Spleen (tissue), 11 donors: ENCODE measurements around the gene HDGFL1. TPM values are rescaled to one million over a fixed set of nuclear protein-coding genes. Genes with fewer than 3 reads are reported as not detected.

Experiments
- DNase-seq: peaks from one replicate; pipeline ENCODE4 v3.0.0-alpha.2; 2020
- H3K27ac ChIP-seq, 8 donors: fragments of 200-600 bp; sonication (generic) in 7 of 8; 1 replicate in 4 of 8; 2 replicates in 4 of 8; pipeline versions ENCODE4 v1.5.0 to v1.8.0; 2016 to 2021; ENCODE audit warnings: inconsistent platforms in 4 of 8, mild to moderate bottlenecking in 4 of 8, moderate library complexity in 1 of 8
- H3K27me3 ChIP-seq, 7 donors: fragments of 200-600 bp; sonication (generic) in 6 of 7; replicated peaks in 1 of 7; 1 replicate in 4 of 7; 2 replicates in 3 of 7; pipeline versions ENCODE4 v1.5.0 to v1.8.0; 2016 to 2021; ENCODE audit warnings: inconsistent platforms in 3 of 7, mild to moderate bottlenecking in 1 of 7
- H3K36me3 ChIP-seq, 6 donors: fragments of 200-600 bp; sonication (generic) in 5 of 6; 1 replicate in 4 of 6; 2 replicates in 2 of 6; pipeline versions ENCODE4 v1.5.0 to v1.8.0; 2016 to 2021; ENCODE audit warnings: inconsistent platforms in 2 of 6
- H3K4me1 ChIP-seq, 6 donors: fragments of 200-600 bp; sonication (generic) in 5 of 6; 1 replicate in 3 of 6; 2 replicates in 3 of 6; pipeline versions ENCODE4 v1.5.0 to v1.8.0; 2016 to 2021; ENCODE audit warnings: inconsistent platforms in 3 of 6
- H3K4me3 ChIP-seq, 8 donors: fragments of 200-600 bp; sonication (generic) in 7 of 8; 1 replicate in 4 of 8; 2 replicates in 4 of 8; pipeline versions ENCODE4 v1.5.0 to v1.8.0; 2016 to 2021; ENCODE audit warnings: inconsistent platforms in 4 of 8, mild to moderate bottlenecking in 4 of 8, moderate library complexity in 2 of 8
- H3K9me3 ChIP-seq, 8 donors: fragments of 200-600 bp; sonication (generic) in 7 of 8; 1 replicate in 4 of 8; 2 replicates in 4 of 8; pipeline versions ENCODE4 v1.5.0 to v1.8.0; 2016 to 2021; ENCODE audit warnings: inconsistent platforms in 4 of 8
- CTCF ChIP-seq, 11 experiments: fragments of 200-600 bp in 7 of 11; fragments of 450-650 bp in 4 of 11; sonication (generic) in 4 of 11; IDR thresholded peaks in 8 of 11; conservative IDR thresholded peaks in 3 of 11; 1 replicate in 7 of 11; 2 replicates in 4 of 11; pipeline versions ENCODE4 v1.4.0 to v1.8.0; 2016 to 2021; ENCODE audit warnings: antibody characterized with exemption in 11 of 11, inconsistent platforms in 4 of 11, mild to moderate bottlenecking in 1 of 11
- POLR2A ChIP-seq, 3 donors: fragments of 450-650 bp; IDR thresholded peaks; one replicate each; pipeline ENCODE4 v1.5.1; 2017; ENCODE audit warnings: antibody characterized with exemption in 3 of 3, mild to moderate bottlenecking in 1 of 3
- POLR2AphosphoS5 ChIP-seq, 3 donors: sonication (generic); formaldehyde crosslinking; IDR thresholded peaks; one replicate each; pipeline ENCODE4 v1.5.1; 2017; ENCODE audit warnings: antibody characterized with exemption in 3 of 3
- WGBS, 5 donors: extraction: QIAGEN DNeasy Blood & Tissue Kit in 3 of 5; methylation state at CpG; one replicate each; pipeline versions ENCODE4 v1.1.5 to v1.1.7; 2013 to 2018; 5-methylcytosine and 5-hydroxymethylcytosine counted together
- intact Hi-C: fragments of 100-400 bp; cut with DNase I; formaldehyde crosslinking; loops from one replicate; pipeline ENCODE4 v1.15.0; 2023; ENCODE audit warnings: low total_unique reads
- polyA plus RNA-seq, 3 donors: library from polyadenylated mRNA; stranded (reverse); fragments of 200-250 nt; gene quantifications; one replicate each; pipeline ENCODE4 v1.2.1, GENCODE V29; 2013
- total RNA-seq, 7 donors: library from RNA; depleted of rRNA in 3 of 7; stranded (reverse); fragments of >200 nt in 3 of 7; fragmentation: NEBNext Ultra II Directional in 4 of 7; extraction: Animal tissue kit (Norgen Biotek cat#: 25700) in 4 of 7; gene quantifications; one replicate each; pipeline versions ENCODE4 v1.1.0 to v1.2.1, GENCODE V29; 2016 to 2021
- donor health status: healthy with polysubstance abuse.
- donor health status: DM: no; HTN: no; CAD: no; lungs with moderate emphysema.
- donor health status: DM: no; HTN: no; CAD: no.
- donor health status: Bipolar disorder and iron deficiency.
- donor health status: healthy.
- donor health status: DM: no; HTN: no; CAD: no.
- donor health status: DM: yes; HTN: yes; CAD: no.

HDGFL1 gene
- total and polyA plus RNA-seq, 10 donors, result not detected

GRCh38 chr6:22530506-22530905 is 38.9 kb upstream of the HDGFL1 start:
- H3K27ac ChIP-seq, result no peak overlapping the region
- H3K4me1 ChIP-seq, result no peaks in the 10 kb centered on the region
- no peaks in the 10 kb centered on the region for H3K36me3 ChIP-seq
- H3K9me3 ChIP-seq, result peaks cover 0 to 5% (median 0%) of the 10 kb centered on the region in 8 donors
- no peaks in the 10 kb centered on the region for H3K27me3 ChIP-seq
- H3K4me3 ChIP-seq, result no peak overlapping the region
- no peak for DNase-seq
- TF ChIP-seq POLR2AphosphoS5 (IDR thresholded peaks at IDR 0.05), result no peak
- TF ChIP-seq CTCF (IDR thresholded peaks at IDR 0.05 in 8 of 11, conservative IDR thresholded peaks at IDR 0.05 in 3 of 11), result no peak
- TF ChIP-seq POLR2A (IDR thresholded peaks at IDR 0.05), result no peak
- WGBS, 5 donors, result 49 to 94% (median 83%) methylated on average over 1 of the region's 1 CpG
- intact Hi-C loops, result no loop called here

- 88 to 94% (median 90%) methylated on average over 4 of the region's 4 CpGs for WGBS, 5 donors
- TF ChIP-seq CTCF (IDR thresholded peaks at IDR 0.05 in 8 of 11, conservative IDR thresholded peaks at IDR 0.05 in 3 of 11), result no peak
- no peak for TF ChIP-seq POLR2A (IDR thresholded peaks at IDR 0.05)
- no peak for TF ChIP-seq POLR2AphosphoS5 (IDR thresholded peaks at IDR 0.05)
- H3K27ac ChIP-seq, result no peak overlapping the region
- no peaks in the 10 kb centered on the region for H3K36me3 ChIP-seq
- peaks cover 0 to 5% (median 0%) of the 10 kb centered on the region in 8 donors for H3K9me3 ChIP-seq
- intact Hi-C loops, result no loop called here
- no peak overlapping the region for H3K4me3 ChIP-seq
- H3K4me1 ChIP-seq, result no peaks in the 10 kb centered on the region
- no peak for DNase-seq
- H3K27me3 ChIP-seq, result no peaks in the 10 kb centered on the region
These were observed 33.2 kb upstream of the HDGFL1 start for GRCh38 chr6:22536122-22536521.

- Histone ChIP-seq H3K36me3 (no peaks in the 10 kb centered on the region), H3K27ac (no peak overlapping the region), H3K4me1 (no peaks in the 10 kb centered on the region), H3K4me3 (no peak overlapping the region), H3K9me3 (no peaks in the 10 kb centered on the region), H3K27me3 (no peaks in the 10 kb centered on the region)
- intact Hi-C loops, result no loop called here
- DNase-seq, result no peak
- TF ChIP-seq CTCF (IDR thresholded peaks at IDR 0.05 in 8 of 11, conservative IDR thresholded peaks at IDR 0.05 in 3 of 11) (no peak), POLR2AphosphoS5 (IDR thresholded peaks at IDR 0.05) (no peak), POLR2A (IDR thresholded peaks at IDR 0.05) (no peak)
These were observed 24.9 kb upstream of the HDGFL1 start for GRCh38 chr6:22544476-22544875.

GRCh38 chr6:22545051-22545450 is 24.3 kb upstream of the HDGFL1 start:
- H3K4me3 ChIP-seq, result no peak overlapping the region
- intact Hi-C loops, result no loop called here
- no peaks in the 10 kb centered on the region for H3K4me1 ChIP-seq
- H3K27ac ChIP-seq, result no peak overlapping the region
- TF ChIP-seq CTCF (IDR thresholded peaks at IDR 0.05 in 8 of 11, conservative IDR thresholded peaks at IDR 0.05 in 3 of 11) (no peak), POLR2A (IDR thresholded peaks at IDR 0.05) (no peak), POLR2AphosphoS5 (IDR thresholded peaks at IDR 0.05) (no peak)
- WGBS, 5 donors, result 87 to 98% (median 94%) methylated on average over 2 of the region's 2 CpGs
- H3K9me3 ChIP-seq, result no peaks in the 10 kb centered on the region
- no peak for DNase-seq
- no peaks in the 10 kb centered on the region for H3K27me3 ChIP-seq
- H3K36me3 ChIP-seq, result no peaks in the 10 kb centered on the region
